H1 (cell line): ENCODE data around the gene PPARGC1A. TPM values are rescaled to one million over a fixed set of nuclear protein-coding genes. Genes with fewer than 3 reads are reported as not detected.
A peak's percentile ranks its signal among the peaks of the same experiment; 100 is the strongest.

Experiments
- CTCF ChIA-PET: fragments of 300-600 bp; sonication (Branson Sonifier 250); formaldehyde crosslinking; loops from one replicate; lab custom pipeline; 2021; ENCODE audit not compliant: partially characterized antibody; lab: Charles Lee
- POLR2A ChIA-PET: fragments of 300-600 bp; sonication (Branson Sonifier 250); formaldehyde crosslinking; loops from one replicate; lab custom pipeline; 2021; ENCODE audit warnings: inconsistent platforms; ENCODE audit not compliant: partially characterized antibody; lab: Charles Lee
- DNase-seq, 2 experiments: peaks; one replicate each; pipeline versions ENCODE4 v3.0.0 to v3.0.0-alpha.2; 2010 to 2022; ENCODE audit warnings: low spot score in 2 of 2, low read depth in 1 of 2, mixed read lengths in 1 of 2
- FAIRE-seq: peaks from 2 replicates; lab custom pipeline; 2011; peaks lifted over from hg19 to GRCh38; lab: Jason Lieb, UNC
- H2AFZ ChIP-seq: 2 replicates; pipeline ENCODE4 v1.8.1; 2012; ENCODE audit warnings: low read length, inconsistent platforms
- H2AK5ac ChIP-seq: 2 replicates; pipeline ENCODE4 v1.6.1; 2013; ENCODE audit warnings: low read depth, low read length
- H2BK120ac ChIP-seq: replicated peaks from 2 replicates; pipeline ENCODE3; 2013; ENCODE audit warnings: low read depth, low read length, inconsistent platforms
- H2BK12ac ChIP-seq: 2 replicates; pipeline ENCODE4 v1.6.1; 2013; ENCODE audit warnings: low read depth, low read length
- H2BK15ac ChIP-seq: 2 replicates; pipeline ENCODE4 v1.6.1; 2013; ENCODE audit warnings: low read length
- H2BK20ac ChIP-seq: 2 replicates; pipeline ENCODE4 v1.6.1; 2013; ENCODE audit warnings: low read length
- H2BK5ac ChIP-seq: 2 replicates; pipeline ENCODE4 v1.6.1; 2013; ENCODE audit warnings: low read depth, low read length
- H3K14ac ChIP-seq: 2 replicates; pipeline ENCODE4 v1.6.1; 2013; ENCODE audit warnings: inconsistent platforms; ENCODE audit not compliant: insufficient read length
- H3K18ac ChIP-seq: 2 replicates; pipeline ENCODE4 v1.6.1; 2013; ENCODE audit warnings: low read length; ENCODE audit errors: extremely low read depth
- H3K23ac ChIP-seq: 2 replicates; pipeline ENCODE4 v1.6.1; 2013; ENCODE audit warnings: inconsistent platforms; ENCODE audit not compliant: insufficient read length
- H3K23me2 ChIP-seq: 2 replicates; pipeline ENCODE4 v1.6.1; 2013; ENCODE audit warnings: low read depth, low read length
- H3K27ac ChIP-seq: 2 replicates; pipeline ENCODE4 v1.6.1; 2011; ENCODE audit warnings: low read depth, low read length, inconsistent platforms
- H3K27me3 ChIP-seq, 4 experiments: replicated peaks in 1 of 4; 1 replicate in 1 of 4; 2 replicates in 3 of 4; pipeline versions ENCODE4 v1.6.1 to v1.8.1; 2011 to 2013; ENCODE audit warnings: low read length in 3 of 4, mild to moderate bottlenecking in 3 of 4, inconsistent platforms in 2 of 4, mixed read lengths in 2 of 4, moderate library complexity in 1 of 4; ENCODE audit not compliant: control insufficient read depth in 3 of 4, insufficient read depth in 3 of 4; ENCODE audit errors: extremely low read depth in 1 of 4
- H3K36me3 ChIP-seq, 4 experiments: 2 replicates each; pipeline versions ENCODE4 v1.6.1 to v1.8.1; 2011 to 2013; ENCODE audit warnings: mild to moderate bottlenecking in 4 of 4, low read length in 3 of 4, moderate library complexity in 2 of 4, control low read depth in 1 of 4, inconsistent platforms in 1 of 4; ENCODE audit not compliant: insufficient read depth in 4 of 4, control insufficient read depth in 2 of 4
- H3K4ac ChIP-seq: replicated peaks from 2 replicates; pipeline ENCODE3; 2013; ENCODE audit warnings: low read length, low read depth, mixed read lengths, inconsistent platforms; ENCODE audit not compliant: insufficient read length
- H3K4me1 ChIP-seq, 4 experiments: replicated peaks in 1 of 4; 1 replicate in 1 of 4; 2 replicates in 3 of 4; pipeline versions ENCODE4 v1.6.1 to v1.8.1; 2011 to 2013; ENCODE audit warnings: low read length in 3 of 4, inconsistent platforms in 2 of 4, mixed read lengths in 1 of 4; ENCODE audit not compliant: insufficient read depth in 4 of 4, control insufficient read depth in 3 of 4
- H3K4me2 ChIP-seq, 2 experiments: 2 replicates each; pipeline versions ENCODE4 v1.6.1 to v1.8.1; 2011 to 2013; ENCODE audit warnings: low read depth in 2 of 2, low read length in 2 of 2, control low read depth in 1 of 2, inconsistent platforms in 1 of 2, mild to moderate bottlenecking in 1 of 2; ENCODE audit not compliant: insufficient read depth in 1 of 2
- H3K4me3 ChIP-seq, 4 experiments: fragments of 200-600, 300-600 bp in 1 of 4; sonication (generic), shearing (Covaris generic), sonication (Bioruptor Twin) in 1 of 4; 2 replicates each; pipeline versions ENCODE4 v1.5.1 to v1.8.1; 2011 to 2016; ENCODE audit warnings: low read length in 4 of 4, low read depth in 3 of 4, control low read depth in 2 of 4, inconsistent platforms in 2 of 4, mild to moderate bottlenecking in 2 of 4, mixed read lengths in 1 of 4, moderate library complexity in 1 of 4; ENCODE audit not compliant: insufficient read depth in 2 of 4; ENCODE audit errors: extremely low read depth in 1 of 4
- H3K56ac ChIP-seq: replicated peaks from 2 replicates; pipeline ENCODE3; 2013; ENCODE audit warnings: low read depth, mild to moderate bottlenecking, mixed read lengths, low read length, inconsistent platforms; ENCODE audit not compliant: insufficient read length
- H3K79me1 ChIP-seq: 2 replicates; pipeline ENCODE4 v1.6.1; 2013; ENCODE audit warnings: low read depth, low read length, control low read depth
- H3K79me2 ChIP-seq, 2 experiments: 2 replicates each; pipeline versions ENCODE4 v1.6.1 to v1.8.1; 2012 to 2013; ENCODE audit warnings: low read length in 2 of 2, mild to moderate bottlenecking in 2 of 2, inconsistent platforms in 1 of 2; ENCODE audit not compliant: insufficient read depth in 2 of 2, control insufficient read depth in 1 of 2
- H3K9ac ChIP-seq, 4 experiments: replicated peaks in 1 of 4; 1 replicate in 1 of 4; 2 replicates in 3 of 4; pipeline versions ENCODE4 v1.6.1 to v1.8.1; 2011 to 2013; ENCODE audit warnings: low read depth in 3 of 4, low read length in 3 of 4, control low read depth in 2 of 4, mild to moderate bottlenecking in 2 of 4, moderate library complexity in 2 of 4, inconsistent platforms in 1 of 4; ENCODE audit errors: extremely low read depth in 1 of 4
- H3K9me3 ChIP-seq, 2 experiments: 2 replicates each; pipeline versions ENCODE4 v1.6.1 to v1.8.1; 2012 to 2013; ENCODE audit warnings: mild to moderate bottlenecking in 2 of 2, moderate library complexity in 2 of 2, control low read depth in 1 of 2, inconsistent platforms in 1 of 2, low read depth in 1 of 2, low read length in 1 of 2, mixed read lengths in 1 of 2; ENCODE audit not compliant: insufficient read depth in 2 of 2
- H4K20me1 ChIP-seq, 2 experiments: replicated peaks in 1 of 2; 2 replicates each; pipeline versions ENCODE3 to v1.8.1; 2011 to 2013; ENCODE audit warnings: inconsistent platforms in 2 of 2, low read length in 2 of 2, mild to moderate bottlenecking in 1 of 2; ENCODE audit not compliant: insufficient read depth in 2 of 2, control insufficient read depth in 1 of 2
- H4K5ac ChIP-seq: 2 replicates; pipeline ENCODE4 v1.6.1; 2013; ENCODE audit warnings: low read length, low read depth, mixed read lengths, inconsistent platforms; ENCODE audit not compliant: insufficient read length
- H4K8ac ChIP-seq: 2 replicates; pipeline ENCODE4 v1.8.0; 2013; ENCODE audit warnings: mild to moderate bottlenecking, moderate library complexity, low read length, inconsistent platforms; ENCODE audit not compliant: insufficient read depth; ENCODE audit errors: extremely low read depth
- H4K91ac ChIP-seq: replicated peaks from 2 replicates; pipeline ENCODE3; 2013; ENCODE audit warnings: low read length, mixed read lengths, inconsistent platforms; ENCODE audit not compliant: insufficient read length
- ATF2 ChIP-seq: IDR thresholded peaks from 2 replicates; pipeline ENCODE4 v1.6.1; 2012; ENCODE audit warnings: low read length, inconsistent platforms
- BACH1 ChIP-seq: IDR thresholded peaks from 2 replicates; pipeline ENCODE4 v1.6.1; 2012; ENCODE audit warnings: low read length, improper control_type of control experiment
- CBX5 ChIP-seq: fragments of 300-800, 300-1000 bp; sonication (generic); IDR thresholded peaks from 2 replicates; pipeline ENCODE4 v1.7.1; 2016; ENCODE audit warnings: antibody characterized with exemption, low read length, low read depth
- CHD2 ChIP-seq: IDR thresholded peaks from 2 replicates; pipeline ENCODE4 v1.6.1; 2012; ENCODE audit warnings: low read length, improper control_type of control experiment
- EP300 ChIP-seq, 2 experiments: IDR thresholded peaks; 1 replicate in 1 of 2; 2 replicates in 1 of 2; pipeline ENCODE4 v1.6.1; 2011 to 2012; ENCODE audit warnings: low read depth in 2 of 2, low read length in 2 of 2, mild to moderate bottlenecking in 2 of 2, borderline replicate concordance in 1 of 2, inconsistent platforms in 1 of 2, moderate library complexity in 1 of 2
- EZH2 ChIP-seq: fragments of 200-600 bp; sonication (generic); IDR thresholded peaks from 2 replicates; pipeline ENCODE4 v1.7.1; 2012; ENCODE audit warnings: low read depth, mild to moderate bottlenecking, moderate library complexity, low read length, inconsistent platforms; ENCODE audit not compliant: severe bottlenecking
- GTF2F1 ChIP-seq: IDR thresholded peaks from 2 replicates; pipeline ENCODE4 v1.6.1; 2012; ENCODE audit warnings: low read depth, low read length, improper control_type of control experiment, borderline replicate concordance
- RAD21 ChIP-seq, 2 experiments: IDR thresholded peaks in 1 of 2; conservative IDR thresholded peaks in 1 of 2; 2 replicates each; pipeline ENCODE4 v1.6.1; 2011; ENCODE audit warnings: low read depth in 2 of 2, low read length in 2 of 2, improper control_type of control experiment in 1 of 2, inconsistent platforms in 1 of 2, mild to moderate bottlenecking in 1 of 2, moderate library complexity in 1 of 2
- SP2 ChIP-seq: IDR thresholded peaks from 2 replicates; pipeline ENCODE4 v1.6.1; 2012; ENCODE audit warnings: mild to moderate bottlenecking, low read length, inconsistent platforms
- SRF ChIP-seq: IDR thresholded peaks from 2 replicates; pipeline ENCODE4 v1.6.1; 2011; ENCODE audit warnings: mild to moderate bottlenecking, low read depth, low read length, moderate library complexity
- TBP ChIP-seq: IDR thresholded peaks from 2 replicates; pipeline ENCODE4 v1.6.1; 2011; ENCODE audit warnings: low read depth, low read length, improper control_type of control experiment
- TCF12 ChIP-seq: IDR thresholded peaks from 2 replicates; pipeline ENCODE4 v1.6.1; 2011; ENCODE audit warnings: low read depth, mild to moderate bottlenecking, low read length
- WGBS, 2 experiments: shearing (Covaris generic) in 1 of 2; methylation state at CpG; one replicate each; pipeline versions ENCODE4 v1.1.6 to v1.1.7; 2013 to 2015; ENCODE audit warnings: low lambda C conversion rate in 2 of 2, mixed read lengths in 2 of 2, inconsistent platforms in 1 of 2, low coverage in 1 of 2, missing lambda C conversion rate in 1 of 2; ENCODE audit not compliant: insufficient replicate concordance in 2 of 2, insufficient coverage in 1 of 2, insufficient read length in 1 of 2; ENCODE audit errors: extremely low coverage in 1 of 2, missing lambda C conversion rate in 1 of 2; 5-methylcytosine and 5-hydroxymethylcytosine counted together
- polyA plus RNA-seq, 7 experiments: library from polyadenylated mRNA; depleted of rRNA in 3 of 7; stranded (reverse) in 5 of 7; unstranded in 2 of 7; fragments of >200 nt in 5 of 7; fragments of 200-250 nt in 2 of 7; gene quantifications; 1 replicate in 5 of 7; 2 replicates in 1 of 7; 4 replicates in 1 of 7; pipeline versions ENCODE4 v1.2.1 to v1.2.3, GENCODE V29; 2011 to 2013; ENCODE audit warnings: missing spikeins in 2 of 7, mixed read lengths in 2 of 7
- total RNA-seq: library from RNA; stranded (reverse); fragmentation: NEBNext Ultra II Directional; extraction: Animal tissue kit (Norgen Biotek cat#: 25700); gene quantifications from 2 replicates; pipeline ENCODE4 v1.2.1, GENCODE V29; 2021

PPARGC1A gene
- total and polyA plus RNA-seq, 2 of the 8 experiments (the other 6 are each of a cell fraction or from before 2014, with no cell fraction given), result 0.54 to 1.4 TPM

- Histone ChIP-seq H3K4me1 (peaks cover 6 to 28% (median 23%) of the 10 kb centered on the region in 4 experiments), H4K5ac (no peak overlapping the region), H2BK5ac (no peak overlapping the region), H3K9me3 (no peaks in the 10 kb centered on the region), H2AFZ (no peak overlapping the region), H3K4me2 (no peak overlapping the region; a peak in 1 of 4 replicates), H2BK20ac (peak overlapping the region; percentile 37; the same call in 1 of the 2 replicates), H3K27ac (no peak overlapping the region), H3K18ac (no peak overlapping the region; the same call in 1 of the 2 replicates), H2BK15ac (no peak overlapping the region), H4K20me1 (no peaks in the 10 kb centered on the region), H3K23ac (no peak overlapping the region), H3K9ac (no peak overlapping the region), H3K56ac (no peak overlapping the region), H3K36me3 (no peaks in the 10 kb centered on the region), H3K14ac (no peak overlapping the region), H3K4ac (no peak overlapping the region), H2BK12ac (0 out of 2 replicates have a peak overlapping the region, but pooled peaks have one; percentile 10), H4K91ac (no peak overlapping the region), H3K79me2 (no peaks in the 10 kb centered on the region), H2BK120ac (no peak overlapping the region), H2AK5ac (no peak overlapping the region), H3K27me3 (no peaks in the 10 kb centered on the region), H3K23me2 (peaks cover 4% of the 10 kb centered on the region), H4K8ac (no peak overlapping the region), H3K79me1 (no peaks in the 10 kb centered on the region), H3K4me3 (no peak overlapping the region)
- ChIA-PET POLR2A (no interaction called here), CTCF (interaction anchor here (0.6 kb wide), 1 partner anchor 81 kb away, joined by 3 read pairs; no protein-coding TSS in a partner anchor)
- FAIRE-seq (no peak), DNase-seq (no peak)
- 89% methylated on average over 3 of the region's 3 CpGs; no CpG with 5 or more reads in 1 of the 2 experiments for WGBS, 2 experiments
- TF ChIP-seq CHD2 (no peak), TCF12 (no peak), BACH1 (no peak), RAD21 (IDR thresholded peaks at IDR 0.05 in 1 of 2, conservative IDR thresholded peaks at IDR 0.05 in 1 of 2; ENCODE audit: low read depth in 2 of 2, low read length in 2 of 2) (no peak), GTF2F1 (no peak), TBP (no peak), CBX5 (no peak), SP2 (no peak), ATF2 (no peak), EP300 (IDR thresholded peaks at IDR 0.05; ENCODE audit: borderline replicate concordance in 1 of 2, low read depth in 2 of 2, low read length in 2 of 2) (no peak), SRF (no peak), EZH2 (no peak)
These were observed 39.4 kb upstream of the PPARGC1A start for GRCh38 chr4:23929248-23929647.
